HT1080 (cell line): Measurements from ENCODE around the gene RHOC. TPM values are rescaled to one million over a fixed set of nuclear protein-coding genes. Genes with fewer than 3 reads are reported as not detected.
"Not testable (repeated sequence)": the region's sequence is repeated elsewhere in the genome, so short reads cannot be mapped to it uniquely, and the experiment has no call there.

ENCODE experiments used
- DNase-seq: peaks from one replicate; pipeline ENCODE4 v3.0.0-alpha.2; 2015; ENCODE audit warnings: low read depth
- polyA plus RNA-seq, 2 experiments: library from polyadenylated mRNA; depleted of rRNA; stranded (reverse); fragments of >200 nt; gene quantifications; 2 replicates each; pipeline ENCODE4 v1.2.3, GENCODE V29; 2015
- total RNA-seq: library from RNA; depleted of rRNA; stranded (reverse); fragments of >200 nt; shearing (Covaris generic); gene quantifications from 2 replicates; pipeline ENCODE4 v1.2.3, GENCODE V29; 2014; rRNA removed

The RHOC gene
- 325 and 423 TPM in 2 replicates for total RNA-seq
- 414 and 484 TPM in 2 replicates for polyA plus RNA-seq (2015; cell fraction: cytosol; rRNA removed)
- polyA plus RNA-seq (2015; cell fraction: nucleus; rRNA removed) = 222 and 239 TPM in 2 replicates

- peak; percentile 24 for DNase-seq
Observed at GRCh38 chr1:112706505-112707220, at the start of gene RHOC. Gene RHOC (minus strand): TSS chr1:112707127. CDS start chr1:112703799, 3,328 bp downstream.

GRCh38 chr1:112754116-112754628 lies 47.2 kb upstream of the RHOC start:
- no peak for DNase-seq

DNA sequence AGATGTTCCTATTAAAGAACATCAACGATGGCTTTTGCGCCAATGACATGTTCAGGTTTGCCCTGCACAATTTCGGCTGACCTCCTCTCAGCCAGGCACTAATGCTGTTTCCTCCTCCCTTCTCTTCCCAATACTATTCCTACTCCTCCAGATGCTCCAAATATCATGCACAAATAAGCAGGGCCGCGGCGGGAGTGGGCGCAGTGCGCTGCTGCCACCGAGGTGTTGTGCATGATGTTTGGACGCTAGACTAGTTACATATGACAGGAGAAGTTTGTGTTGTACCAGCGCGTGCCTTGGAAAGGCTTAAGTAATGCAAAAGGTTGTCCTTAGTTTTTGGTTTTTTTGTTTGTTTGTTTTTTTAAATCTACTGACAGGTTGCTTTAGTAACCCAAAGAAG lies 41.5 kb upstream of the RHOC start:
- no peak for DNase-seq

DNA sequence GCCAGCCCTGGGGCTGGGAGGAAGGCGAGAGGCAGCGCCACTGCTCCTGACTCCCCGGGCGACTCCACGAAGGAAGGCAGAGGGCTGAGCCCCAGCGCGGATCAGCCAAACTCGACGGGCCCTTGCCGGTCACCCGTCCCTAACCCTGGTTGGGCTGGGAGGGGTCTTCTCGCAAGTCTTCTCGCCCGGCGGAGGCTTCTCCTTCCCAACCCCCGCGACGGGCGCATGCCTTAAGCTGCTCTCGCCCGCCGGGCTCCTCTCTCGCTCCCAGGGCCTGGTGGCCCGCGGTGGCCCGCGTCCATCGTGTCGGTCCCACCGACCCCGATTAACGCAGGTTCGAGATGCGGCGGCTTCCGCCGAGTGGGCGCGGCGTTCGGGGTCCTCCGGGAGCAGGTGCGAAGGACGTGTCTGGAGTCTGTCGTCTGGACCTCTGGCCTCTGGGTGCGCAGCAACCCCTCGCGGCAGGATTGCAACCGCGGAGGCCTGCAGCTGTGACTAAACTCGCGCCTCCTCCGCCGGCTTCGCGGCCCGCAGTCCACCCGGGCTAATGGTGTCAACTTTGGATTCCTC lies 37.2 kb upstream of the RHOC start:
- DNase-seq = no peak

GRCh38 chr1:112743174-112744008 lies 36.5 kb upstream of the RHOC start:
- no peak for DNase-seq

GRCh38 chr1:112737573-112737972 lies 30.6 kb upstream of the RHOC start:
- no peak for DNase-seq

DNA sequence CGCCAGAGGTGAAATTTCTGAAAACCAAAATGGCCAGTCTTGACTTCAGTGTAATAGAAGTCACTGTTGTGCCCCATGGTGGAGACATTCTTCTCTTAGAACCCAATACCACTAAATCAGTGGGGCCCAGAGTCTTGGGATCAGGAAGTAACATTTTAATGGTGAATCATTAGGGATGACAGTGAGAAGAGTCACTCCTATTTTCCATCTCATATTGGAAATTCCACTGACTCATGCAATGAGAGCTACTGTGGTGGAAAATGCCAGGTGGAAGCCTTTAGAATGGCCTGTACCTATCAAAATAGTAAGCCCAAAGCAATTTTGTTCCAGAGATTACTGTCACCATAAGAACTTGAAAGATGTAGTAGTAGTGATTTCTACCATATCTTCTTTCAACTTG lies 28.8 kb upstream of the RHOC start:
- peak; percentile 94 for DNase-seq

DNA sequence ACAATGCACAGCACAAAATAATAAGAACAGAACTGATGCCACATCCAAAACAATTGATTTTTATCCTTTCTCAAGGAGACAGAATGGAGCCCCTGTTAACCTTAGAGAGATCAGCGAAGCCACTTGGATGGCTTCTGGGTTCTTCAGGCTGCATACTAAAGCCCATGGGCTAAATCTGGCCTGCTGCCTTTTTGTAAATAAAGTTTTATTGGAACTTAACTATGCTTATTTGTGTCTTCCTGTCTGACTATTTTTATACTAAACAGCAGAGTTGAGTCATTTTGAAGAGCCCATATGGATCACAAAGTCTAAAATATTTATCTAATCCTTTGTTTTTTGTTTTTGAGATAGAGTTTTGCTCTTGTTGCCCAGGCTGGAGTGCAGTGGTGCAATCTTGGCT lies 24.5 kb upstream of the RHOC start:
- DNase-seq = no peak

- no peak for DNase-seq
Observed at GRCh38 chr1:112729909-112730308, 23.0 kb upstream of the RHOC start.

- DNase-seq = not testable (repeated sequence)
Observed at GRCh38 chr1:112729011-112729410, 22.1 kb upstream of the RHOC start.

DNA sequence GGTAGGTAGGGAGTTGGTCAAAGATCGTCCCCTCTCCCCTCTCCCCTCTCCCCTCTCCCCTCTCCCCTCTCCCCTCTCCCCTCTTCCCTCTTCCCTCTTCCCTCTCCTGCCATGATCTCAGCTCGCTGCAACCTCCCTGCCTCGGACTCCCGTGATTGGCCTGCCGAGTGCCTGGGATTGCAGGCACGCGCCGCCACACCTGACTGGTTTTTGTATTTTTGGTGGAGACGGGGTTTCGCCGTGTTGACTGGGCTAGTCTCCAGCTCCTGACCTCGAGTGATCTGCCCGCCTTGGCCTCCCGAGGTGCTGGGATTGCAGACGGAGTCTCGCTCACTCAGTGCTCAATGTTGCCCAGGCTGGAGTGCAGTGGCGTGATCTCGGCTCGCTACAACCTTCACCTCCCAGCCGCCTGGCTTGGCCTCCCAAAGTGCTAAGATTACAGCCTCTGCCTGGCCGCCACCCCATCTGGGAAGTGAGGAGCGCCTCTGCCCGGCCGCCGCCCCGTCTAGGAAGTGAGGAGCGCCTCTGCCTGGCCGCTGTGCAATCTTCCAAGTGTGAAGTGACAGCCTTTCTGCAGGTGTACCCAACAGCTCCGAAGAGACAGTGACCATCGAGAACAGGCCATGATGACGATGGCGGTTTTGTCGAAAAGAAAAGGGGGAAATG lies 21.5 kb upstream of the RHOC start:
- DNase-seq = not testable (repeated sequence)

- DNase-seq = no peak
Observed at GRCh38 chr1:112727716-112728115, 20.8 kb upstream of the RHOC start.

GRCh38 chr1:112724240-112724639 lies 17.3 kb upstream of the RHOC start:
- not testable (repeated sequence) for DNase-seq

DNA sequence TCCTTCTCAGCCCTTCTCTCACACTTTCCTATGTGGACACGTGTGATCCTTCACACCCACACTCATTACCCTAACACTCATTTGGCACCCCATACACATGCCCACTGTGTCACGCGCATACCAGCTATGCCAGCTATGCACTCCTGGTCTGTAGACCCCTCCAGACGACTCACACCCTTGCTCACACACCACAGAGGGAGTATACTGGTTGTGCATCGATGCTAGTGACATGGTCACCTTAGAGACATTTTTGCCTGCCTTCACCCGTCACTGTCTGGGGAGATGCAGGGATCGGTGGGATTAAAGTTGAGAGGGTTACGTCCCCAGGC lies 16.5 kb upstream of the RHOC start:
- DNase-seq = no peak

DNA sequence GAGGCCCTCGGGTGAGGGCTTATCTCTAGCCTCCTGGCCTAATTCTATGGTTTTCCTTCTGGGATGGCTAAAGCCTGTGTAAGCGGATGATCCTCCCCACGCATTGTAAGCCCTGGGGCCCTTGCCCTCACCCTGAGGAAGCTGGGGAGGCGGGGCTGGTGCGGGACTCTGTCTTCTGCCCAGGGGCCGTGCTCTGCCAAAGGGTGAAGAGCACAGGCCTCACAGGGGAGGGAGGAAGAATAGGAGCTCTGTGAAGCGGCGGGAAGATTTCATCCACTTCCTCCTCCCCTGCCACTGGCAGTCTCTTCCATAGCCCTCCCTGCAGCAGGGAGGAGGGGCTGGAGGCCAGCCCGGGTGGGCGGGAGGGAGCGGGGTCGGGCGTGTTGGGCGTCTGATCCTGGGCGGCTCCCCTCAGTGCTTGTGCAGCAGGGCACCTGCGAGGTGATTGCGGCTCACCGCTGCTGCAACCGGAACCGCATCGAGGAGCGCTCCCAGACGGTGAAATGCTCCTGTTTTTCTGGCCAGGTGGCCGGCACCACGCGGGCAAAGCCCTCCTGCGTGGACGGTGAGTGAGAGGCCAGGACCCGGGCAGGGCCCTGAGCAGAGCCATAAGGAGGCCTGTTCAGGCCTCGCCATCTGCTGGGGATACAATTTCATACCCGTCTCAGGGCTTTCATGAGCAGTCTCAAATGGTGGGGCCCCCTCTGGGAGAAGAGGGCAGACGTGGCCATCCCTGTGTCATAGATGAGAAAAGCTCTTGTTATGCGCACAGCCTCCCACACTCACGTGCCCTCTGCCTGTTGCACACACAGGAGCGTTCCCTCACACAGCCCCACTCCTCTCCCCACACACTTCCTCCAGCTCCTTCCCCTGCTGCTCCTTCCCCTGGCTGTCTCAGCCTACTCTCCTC lies 15.9 kb upstream of the RHOC start:
- DNase-seq = no peak

DNA sequence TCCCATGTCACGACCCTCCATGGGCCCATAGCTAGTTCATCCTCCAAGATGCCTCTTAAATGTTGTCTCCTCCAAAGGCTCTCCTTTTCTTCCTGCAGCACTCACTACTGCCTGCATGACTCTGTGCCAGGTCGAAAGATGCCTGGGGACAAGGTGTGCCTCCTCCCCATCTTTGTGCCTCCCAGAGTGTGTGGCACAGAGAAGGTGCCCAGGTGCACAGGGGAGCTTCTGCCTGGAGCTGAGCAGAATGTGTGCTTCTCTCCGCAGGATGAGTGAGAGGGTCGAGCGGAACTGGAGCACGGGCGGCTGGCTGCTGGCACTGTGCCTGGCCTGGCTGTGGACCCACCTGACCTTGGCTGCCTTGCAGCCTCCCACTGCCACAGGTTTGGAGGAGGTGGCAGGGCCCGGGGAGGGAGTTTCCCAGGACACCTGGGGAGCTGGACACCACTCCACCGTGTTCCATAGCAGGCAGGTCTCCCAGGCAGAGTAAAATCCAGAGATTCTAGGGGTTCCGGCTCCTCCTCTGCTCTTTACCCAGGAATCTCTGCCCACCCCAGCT lies 15.1 kb upstream of the RHOC start:
- DNase-seq = no peak

DNA sequence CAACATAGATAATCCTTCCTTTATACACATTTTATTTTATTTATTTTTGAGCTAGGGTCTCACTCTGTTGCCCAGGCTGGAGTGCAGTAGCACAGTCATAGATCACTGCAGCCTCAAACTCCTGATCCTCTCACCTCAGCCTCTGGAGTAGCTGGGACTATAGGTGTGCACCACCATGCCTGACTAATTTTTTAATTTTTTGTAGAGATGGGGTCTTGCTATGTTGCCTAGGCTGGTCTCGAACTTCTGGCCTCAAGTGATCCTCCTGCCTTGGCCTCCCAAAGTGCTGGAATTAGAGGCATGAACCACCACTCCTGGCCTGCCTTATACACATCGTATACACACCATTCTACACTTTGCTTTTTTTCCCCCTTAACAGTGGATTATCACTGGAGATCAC lies 14.4 kb upstream of the RHOC start:
- DNase-seq = not testable (repeated sequence)

GRCh38 chr1:112720800-112721199 lies 13.9 kb upstream of the RHOC start:
- no peak for DNase-seq

- DNase-seq = no peak
Observed at GRCh38 chr1:112719706-112720105, 12.8 kb upstream of the RHOC start.
